Measurements from ENCODE around the gene TSPAN9.

The TSPAN9 gene

GRCh38 chr12:3308063-3308462 is 230.9 kb downstream of the TSPAN9 start:
- no peak for DNase-seq

- DNase-seq, result no peak
These were observed 231.4 kb downstream of the TSPAN9 start for GRCh38 chr12:3308609-3309008.

- no peak for DNase-seq
These were observed 232.6 kb downstream of the TSPAN9 start for GRCh38 chr12:3309805-3310204.

GRCh38 chr12:3310271-3311026 is 233.3 kb downstream of the TSPAN9 start:
- DNase-seq, result no peak

- no peak for DNase-seq
These were observed 233.8 kb downstream of the TSPAN9 start for GRCh38 chr12:3311027-3311402.

- DNase-seq, result no peak
These were observed 234.4 kb downstream of the TSPAN9 start for GRCh38 chr12:3311491-3312103.

- DNase-seq, result no peak
These were observed 235.9 kb downstream of the TSPAN9 start for GRCh38 chr12:3313066-3313465.

- DNase-seq, result peak; percentile 29
These were observed 236.8 kb downstream of the TSPAN9 start for GRCh38 chr12:3313675-3314663.

- DNase-seq, result no peak
These were observed 238.1 kb downstream of the TSPAN9 start for GRCh38 chr12:3315201-3315661.

GRCh38 chr12:3316776-3317480 is 239.7 kb downstream of the TSPAN9 start:
- DNase-seq, result no peak

GRCh38 chr12:3317481-3317815 is 240.3 kb downstream of the TSPAN9 start:
- DNase-seq, result no peak

- DNase-seq, result no peak
These were observed 240.8 kb downstream of the TSPAN9 start for GRCh38 chr12:3317841-3318501.

GRCh38 chr12:3319723-3320492 is 242.7 kb downstream of the TSPAN9 start:
- DNase-seq, result no peak

- DNase-seq, result no peak
These were observed 243.8 kb downstream of the TSPAN9 start for GRCh38 chr12:3320881-3321509.

- no peak for DNase-seq
These were observed 244.7 kb downstream of the TSPAN9 start for GRCh38 chr12:3321881-3322280.

- DNase-seq, result no peak
These were observed 246.0 kb downstream of the TSPAN9 start for GRCh38 chr12:3323002-3323685.

- no peak for DNase-seq
These were observed 248.6 kb downstream of the TSPAN9 start for GRCh38 chr12:3325736-3326135.

GRCh38 chr12:3326156-3326849 is 249.1 kb downstream of the TSPAN9 start:
- DNase-seq, result no peak

All from activated CD4-positive, alpha-beta T cell treated with anti-CD3 and anti-CD28 coated beads for 48 hours (primary cell).